DLD1 (cell line): ENCODE data around the gene GSX1.
"Not testable (repeated sequence)": the region's sequence is repeated elsewhere in the genome, so short reads cannot be mapped to it uniquely, and the experiment has no call there.

Source experiments
- in situ Hi-C: cut with HindIII; loops from 2 replicates; pipeline ENCODE4 v1.10.0; 2017; ENCODE audit warnings: low sequenced_read_pairs

Gene GSX1

DNA sequence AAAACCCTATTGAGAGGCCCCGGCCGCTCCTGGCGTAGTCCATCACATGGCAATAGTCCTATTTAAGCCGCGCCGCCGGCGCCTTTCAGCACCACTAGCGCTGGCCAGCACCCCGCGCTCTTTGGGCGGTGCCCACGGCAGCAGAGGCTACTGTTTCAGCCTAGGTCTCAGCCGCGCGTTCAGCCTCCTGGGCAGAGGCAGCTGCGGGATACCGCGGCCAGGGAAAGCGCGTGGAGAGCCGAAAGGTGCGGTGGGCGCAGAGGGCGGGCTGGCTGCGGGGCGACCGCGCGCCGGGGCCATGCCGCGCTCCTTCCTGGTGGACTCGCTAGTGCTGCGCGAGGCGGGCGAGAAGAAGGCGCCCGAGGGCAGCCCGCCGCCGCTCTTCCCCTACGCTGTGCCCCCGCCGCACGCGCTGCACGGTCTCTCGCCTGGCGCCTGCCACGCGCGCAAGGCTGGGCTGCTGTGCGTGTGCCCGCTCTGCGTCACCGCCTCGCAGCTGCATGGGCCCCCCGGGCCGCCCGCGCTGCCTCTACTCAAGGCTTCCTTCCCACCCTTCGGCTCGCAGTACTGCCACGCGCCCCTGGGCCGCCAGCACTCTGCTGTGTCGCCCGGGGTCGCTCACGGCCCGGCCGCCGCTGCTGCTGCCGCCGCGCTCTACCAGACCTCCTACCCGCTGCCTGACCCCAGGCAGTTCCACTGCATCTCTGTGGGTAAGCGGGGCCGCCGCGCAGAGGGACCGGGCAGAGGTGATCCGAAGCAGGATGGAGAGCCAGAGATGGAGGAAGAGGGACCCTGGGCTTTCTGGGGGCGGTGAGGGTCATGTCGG, at the start of gene GSX1:
Gene GSX1, plus strand, starts transcription at position 91 of the 826 bp plus-strand sequence. Its CDS starts 208 bp downstream, at position 299.
- in situ Hi-C loops: loop anchor here (5.0 kb wide), 1 partner anchor 35 kb away; no protein-coding TSS in a partner anchor

DNA sequence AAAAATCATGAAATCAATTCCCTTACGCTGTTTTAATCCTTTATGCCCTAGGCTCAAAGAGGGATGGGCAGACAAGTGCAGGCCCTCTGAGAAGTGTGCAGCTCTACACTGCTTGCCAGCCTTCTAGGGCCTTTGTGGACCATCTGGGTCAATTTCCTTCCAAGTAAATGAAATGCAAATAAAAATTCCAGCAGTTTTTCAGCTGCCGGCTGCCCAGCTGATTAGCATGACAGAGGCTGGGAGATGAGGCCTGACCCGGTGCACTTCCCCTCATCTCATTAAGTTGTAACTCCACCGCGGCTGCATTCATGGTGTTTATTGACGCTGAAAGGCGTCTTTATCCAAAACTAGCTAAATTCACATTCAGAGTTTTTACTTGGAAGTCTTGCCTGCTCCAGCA, 47.5 kb upstream of the GSX1 start:
- in situ Hi-C loops: no loop called here

DNA sequence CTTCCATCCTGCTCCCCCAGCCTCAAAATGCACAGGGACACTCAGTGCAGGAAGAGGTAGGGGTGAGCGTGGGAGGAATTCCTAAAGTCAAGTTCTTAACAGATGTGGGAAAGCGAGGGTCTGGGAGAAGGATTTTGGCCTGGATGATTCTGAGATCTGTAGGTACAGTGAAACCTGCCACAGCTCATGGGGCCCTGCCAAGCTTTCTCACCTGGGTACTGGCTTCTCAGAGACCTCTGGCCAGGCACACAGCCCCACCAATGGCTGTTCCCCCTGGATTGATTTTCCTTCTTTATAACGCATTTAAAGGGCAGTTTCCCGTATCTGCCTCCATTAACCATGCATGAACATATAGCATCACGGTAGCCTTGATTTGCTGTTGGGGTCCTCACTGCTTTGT, 47.0 kb upstream of the GSX1 start:
- in situ Hi-C loops: no loop called here

DNA sequence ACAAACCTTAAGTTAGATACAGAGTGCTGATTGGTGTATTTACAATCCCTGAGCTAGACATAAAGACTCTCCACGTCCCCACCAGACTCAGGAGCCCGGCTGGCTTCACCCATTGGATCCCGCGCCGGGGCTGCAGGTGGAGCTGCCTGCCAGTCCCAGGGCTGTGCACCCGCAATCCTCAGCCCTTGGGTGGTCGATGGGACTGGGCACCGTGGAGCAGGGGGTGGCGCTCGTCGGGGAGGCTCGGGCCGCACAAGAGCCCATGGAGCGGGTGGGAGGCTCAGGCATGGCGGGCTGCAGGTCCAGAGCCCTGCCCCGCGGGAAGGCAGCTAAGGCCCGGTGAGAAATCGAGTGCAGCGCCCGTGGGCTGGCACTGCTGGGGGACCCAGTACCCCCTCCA, 44.1 kb upstream of the GSX1 start:
- in situ Hi-C loops: not testable (repeated sequence)

DNA sequence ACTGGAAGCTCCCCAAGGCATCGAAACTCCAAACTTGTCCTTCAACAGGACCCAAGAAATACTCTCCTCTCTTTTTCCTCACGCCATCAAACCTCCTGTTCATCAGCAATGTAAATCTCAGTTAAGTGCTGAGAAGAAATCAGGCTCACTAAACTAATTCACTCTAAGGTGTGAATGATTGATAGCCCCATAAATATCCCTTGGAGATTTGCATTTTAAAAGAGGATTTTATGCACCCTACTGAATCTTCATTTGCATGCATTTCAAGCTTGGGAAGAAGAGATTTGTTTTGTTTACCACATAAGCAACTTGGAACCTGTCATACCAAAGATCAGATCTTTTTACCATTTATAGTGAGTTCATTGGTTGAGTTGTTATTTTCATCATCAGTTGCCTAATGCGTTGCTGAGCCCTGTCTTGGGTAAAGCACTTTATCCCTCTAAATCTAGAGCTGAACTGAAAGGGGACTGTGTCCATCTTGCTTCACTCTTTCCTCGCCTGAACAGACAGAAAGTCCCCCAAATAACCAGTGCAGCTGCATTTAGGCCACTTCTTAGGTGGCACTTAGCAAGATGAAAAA, 40.2 kb upstream of the GSX1 start:
- in situ Hi-C loops: no loop called here

DNA sequence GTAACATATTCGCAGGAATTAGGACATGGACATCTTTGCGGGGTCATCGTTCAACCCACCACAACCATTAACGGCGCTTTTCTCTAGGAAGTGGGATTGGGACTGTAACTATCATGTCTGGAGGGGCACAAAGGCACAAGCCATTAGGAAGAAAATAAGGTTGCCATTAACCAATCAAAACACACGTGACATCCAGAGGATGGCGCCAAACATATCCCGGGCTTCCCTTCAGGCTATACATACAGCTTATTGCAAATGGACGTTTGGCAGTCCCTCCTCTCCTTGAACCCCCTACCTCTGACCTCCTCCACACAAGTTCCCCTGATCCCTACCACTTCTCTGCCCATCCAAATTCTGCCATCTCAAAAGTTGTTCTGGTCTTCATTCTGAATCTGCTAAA, 26.6 kb upstream of the GSX1 start:
- in situ Hi-C loops: no loop called here

DNA sequence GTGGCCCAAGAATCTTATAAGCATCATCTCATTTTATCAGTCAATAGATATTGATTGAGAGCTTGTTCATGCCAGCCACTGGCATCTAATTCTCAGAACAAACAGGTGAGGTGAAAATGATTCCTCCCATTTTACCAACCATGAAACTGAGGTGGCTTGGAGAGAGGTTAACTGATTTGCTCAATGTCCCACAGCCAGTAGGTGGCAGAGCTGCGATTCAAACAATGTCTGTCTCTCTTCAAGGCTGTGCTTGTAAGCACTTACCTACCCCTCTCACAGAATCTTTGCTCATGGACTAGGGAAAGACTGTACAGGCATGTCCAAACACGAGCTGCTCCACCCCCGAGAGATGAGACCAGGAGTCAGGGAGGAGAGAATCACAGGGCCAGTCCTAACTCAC, 21.5 kb upstream of the GSX1 start:
- in situ Hi-C loops: no loop called here

DNA sequence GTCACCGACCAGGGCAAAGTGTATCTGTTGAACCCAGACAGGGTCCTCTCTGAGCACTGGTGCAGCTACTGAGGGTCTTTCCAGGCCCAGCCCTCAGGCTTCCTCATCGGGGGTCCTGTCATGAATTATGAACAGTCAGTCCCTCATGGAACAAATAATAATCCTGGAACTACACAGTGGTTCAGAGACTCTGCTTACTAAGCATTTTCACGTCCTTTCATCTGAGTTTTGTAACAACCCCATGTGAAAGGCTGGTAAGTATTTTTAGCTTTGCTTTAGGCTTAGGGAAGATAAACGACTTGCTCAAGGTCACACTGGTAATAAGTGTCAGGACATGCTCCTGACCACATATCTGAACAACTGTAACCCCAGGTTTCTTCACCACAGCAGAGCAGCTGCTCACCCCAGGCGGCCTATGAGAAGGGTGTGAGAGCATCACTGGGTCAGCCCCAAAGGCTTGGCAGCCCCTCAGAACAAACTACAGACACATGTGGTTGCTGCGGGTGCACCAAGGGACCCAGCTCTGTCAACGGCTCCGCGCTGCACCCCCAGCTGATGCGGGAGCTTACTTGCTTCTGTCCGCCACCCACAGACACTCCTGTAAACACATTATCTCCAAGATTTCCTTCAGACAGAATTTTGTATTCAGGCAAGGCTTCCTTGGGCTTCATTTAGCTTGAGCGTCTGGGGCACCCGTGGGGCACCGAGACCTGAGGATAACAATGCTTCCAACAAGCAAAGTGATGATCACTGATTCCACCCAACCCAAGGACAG, 19.4 kb upstream of the GSX1 start:
- in situ Hi-C loops: no loop called here

DNA sequence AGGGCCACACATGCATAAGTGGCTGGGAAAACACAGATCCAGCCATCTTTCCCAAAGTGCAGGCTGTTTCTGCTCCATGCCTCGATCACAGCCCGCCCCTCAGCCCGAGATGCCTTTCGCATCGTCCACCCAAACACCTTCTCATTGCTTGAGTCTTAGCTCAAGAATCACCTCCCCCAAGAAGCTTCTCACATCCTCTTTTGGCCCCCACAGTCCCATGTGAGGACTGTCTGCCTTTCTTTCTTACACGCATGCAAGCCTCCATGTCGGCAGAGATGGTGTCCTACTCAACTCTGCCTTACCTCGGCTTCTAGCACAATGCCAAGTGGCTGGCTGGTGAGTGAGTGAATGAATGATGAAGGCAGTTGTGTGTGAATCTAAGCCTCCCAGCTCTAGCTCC, 18.1 kb upstream of the GSX1 start:
- in situ Hi-C loops: no loop called here

DNA sequence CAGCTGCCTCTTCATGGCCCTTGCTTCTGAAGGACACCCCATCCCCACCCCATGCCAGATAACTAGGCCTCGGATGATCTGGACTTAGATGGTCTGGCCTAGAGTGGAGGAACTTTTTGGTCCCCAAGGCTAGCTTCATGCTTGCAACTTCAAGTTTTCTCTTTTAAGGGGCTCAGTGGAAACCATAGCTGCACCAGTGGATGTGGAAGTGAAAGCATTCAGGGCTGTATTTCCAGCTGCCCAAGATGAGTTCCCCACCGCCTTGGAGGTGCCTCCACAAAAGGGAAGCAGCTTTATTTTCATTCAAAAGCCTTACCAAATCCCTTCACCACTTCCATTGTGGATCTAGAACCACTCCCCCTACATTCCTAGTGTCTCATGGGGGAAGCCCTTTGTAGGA, 17.6 kb upstream of the GSX1 start:
- in situ Hi-C loops: no loop called here

DNA sequence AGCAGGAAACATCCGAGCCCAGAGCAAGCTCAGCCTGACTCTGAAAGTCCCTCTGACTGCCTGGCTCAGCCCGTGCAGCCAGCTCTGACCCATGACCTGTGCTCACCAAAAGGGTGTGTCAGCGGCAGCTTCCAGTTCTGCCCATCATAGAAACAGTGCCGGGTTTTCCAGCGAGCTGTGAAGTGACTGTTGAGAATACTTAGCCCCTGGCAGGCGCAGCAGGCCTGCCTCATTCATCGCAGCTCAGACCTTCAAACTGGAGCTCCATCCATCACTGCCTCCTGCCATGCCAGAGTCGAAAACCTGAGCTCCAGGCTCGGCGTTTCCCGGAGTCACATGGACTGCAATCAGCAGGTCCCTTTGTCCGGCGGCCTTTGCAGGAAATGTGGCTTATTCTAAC, 16.3 kb upstream of the GSX1 start:
- in situ Hi-C loops: no loop called here

DNA sequence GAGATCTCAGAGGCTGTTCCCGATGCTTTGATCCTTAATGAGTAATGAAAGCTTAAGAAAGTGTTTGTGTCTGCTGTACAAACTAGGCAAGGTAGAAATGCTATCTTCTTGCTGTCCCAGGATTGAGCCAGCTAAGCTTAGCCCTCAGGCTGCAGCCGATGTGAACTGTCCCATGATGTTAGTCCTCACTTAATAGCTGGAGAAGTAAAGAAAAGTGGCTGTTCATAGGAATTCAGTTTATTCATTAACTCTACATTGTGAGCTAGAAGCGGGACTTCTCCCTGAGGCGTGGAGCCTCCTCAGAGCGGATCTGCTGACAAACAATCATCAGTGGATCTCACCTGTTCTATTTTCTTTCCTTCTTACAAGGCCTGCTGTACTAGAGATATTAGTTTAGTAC, 10.1 kb upstream of the GSX1 start:
- in situ Hi-C loops: no loop called here

DNA sequence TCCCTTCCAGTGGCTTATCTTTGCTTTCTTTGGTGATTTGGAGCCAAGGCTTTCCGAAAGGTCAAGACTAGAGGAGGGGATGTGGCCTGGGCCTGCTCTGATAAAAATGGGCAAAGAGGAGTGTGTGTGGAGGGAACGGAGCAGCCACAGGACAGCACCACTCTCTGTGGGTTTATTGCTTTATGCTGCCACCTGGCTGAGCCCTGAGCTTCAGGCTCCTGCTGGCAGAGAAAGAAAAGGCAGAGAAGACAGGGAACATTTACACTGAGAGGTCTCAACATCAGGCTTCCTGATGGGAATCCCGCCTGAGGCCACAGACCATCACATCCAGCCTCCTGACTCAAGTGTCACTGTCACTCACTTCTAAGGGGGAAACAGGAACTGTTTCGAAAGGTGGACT, 9.2 kb upstream of the GSX1 start:
- in situ Hi-C loops: no loop called here

DNA sequence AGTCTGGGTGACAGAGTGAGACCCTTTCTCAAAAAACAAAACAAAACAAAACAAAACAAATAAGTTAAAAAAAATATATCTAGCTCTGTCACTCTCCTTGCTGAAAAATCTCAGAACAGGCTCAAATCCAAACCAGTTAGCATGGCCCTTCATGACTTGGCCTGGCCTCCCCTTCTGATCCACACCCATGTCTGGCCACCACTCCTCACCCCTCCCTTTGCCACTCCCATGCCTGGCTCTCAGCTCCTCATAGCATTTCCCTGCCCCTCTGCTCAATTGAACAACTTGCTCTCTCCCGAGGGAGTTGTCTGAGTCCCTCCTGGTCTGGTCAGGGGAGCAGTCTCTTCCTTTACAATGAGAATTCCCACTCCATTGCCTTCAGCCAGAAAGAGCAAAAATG, 4.0 kb upstream of the GSX1 start:
- in situ Hi-C loops: no loop called here

DNA sequence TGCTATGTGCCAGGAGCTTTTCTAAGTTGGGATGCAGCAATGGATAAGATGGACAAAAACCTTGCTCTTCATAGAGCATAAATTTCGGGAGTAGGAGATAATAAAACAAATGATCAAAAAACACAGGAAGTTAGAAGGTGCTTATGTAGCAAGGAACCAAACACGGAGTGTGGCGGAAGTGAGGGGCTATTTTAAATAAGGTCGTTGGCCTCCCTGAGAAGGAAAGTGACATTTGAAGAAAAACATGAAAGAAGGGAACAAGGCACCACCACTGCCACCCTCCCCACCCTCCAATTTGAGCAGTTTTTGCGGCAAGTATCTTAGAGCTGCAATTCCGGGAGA, 3.2 kb upstream of the GSX1 start:
- in situ Hi-C loops: no loop called here

DNA sequence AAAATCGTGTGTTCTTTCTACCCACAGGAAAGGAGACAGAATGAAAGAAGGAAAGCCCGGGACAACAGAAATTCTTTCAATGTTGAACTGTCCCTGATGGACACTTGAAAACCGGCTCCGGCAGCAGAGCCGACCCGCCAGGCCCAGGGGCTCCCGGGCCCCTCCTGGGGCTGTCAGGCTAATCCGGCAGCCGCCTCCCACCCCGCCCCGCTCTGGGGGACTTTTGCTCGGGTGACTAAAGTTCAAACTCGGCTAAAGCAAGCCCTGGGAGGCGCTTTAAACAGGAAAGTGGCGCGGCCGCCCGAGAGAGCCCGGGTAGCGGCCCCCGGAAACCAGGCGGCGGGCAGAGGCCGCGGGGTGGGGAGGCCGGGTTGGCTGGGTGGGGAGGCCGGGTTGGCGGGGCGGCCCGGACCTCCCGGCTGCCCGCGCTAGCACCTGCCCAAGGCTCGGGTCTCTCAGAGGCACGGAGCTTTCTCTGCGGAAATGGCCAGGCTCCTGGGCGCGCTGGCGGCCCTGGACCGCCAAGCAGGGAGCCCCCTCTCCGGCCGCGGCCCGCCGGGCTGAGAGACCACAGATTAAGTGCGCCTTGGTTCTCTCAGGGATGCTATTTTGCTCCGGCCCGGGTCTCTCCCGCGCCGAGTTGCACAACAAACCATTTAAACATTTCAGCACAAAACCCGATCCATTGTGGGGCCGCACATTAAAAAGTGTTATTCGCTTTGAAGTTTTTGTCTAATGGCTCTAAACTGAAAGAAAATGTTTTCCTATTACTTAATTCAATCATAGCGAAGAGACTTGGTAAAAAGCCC, 2.6 kb upstream of the GSX1 start:
- in situ Hi-C loops: loop anchor here (5.0 kb wide), 1 partner anchor 38 kb away; no protein-coding TSS in a partner anchor

DNA sequence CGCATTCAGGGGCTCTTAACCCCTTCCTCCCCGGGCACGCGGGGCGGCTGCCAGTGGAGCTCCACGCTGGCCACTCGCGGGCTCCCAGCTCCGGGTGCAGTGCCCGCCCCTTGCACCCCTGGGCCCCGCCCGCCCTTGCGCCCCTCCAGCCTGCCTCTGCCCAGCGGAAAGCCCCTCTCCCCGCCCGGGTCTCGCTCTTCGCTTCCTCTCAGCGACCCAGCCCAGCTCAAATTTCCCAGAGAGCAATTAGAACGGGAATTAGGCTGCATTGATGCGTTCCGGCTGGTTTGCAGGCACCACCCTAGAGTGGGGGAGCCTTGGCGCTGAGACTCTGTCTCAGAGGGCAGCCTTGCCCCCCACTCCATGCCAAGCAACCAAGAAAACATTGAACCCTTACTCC, 1.8 kb upstream of the GSX1 start:
- in situ Hi-C loops: loop anchor here (5.0 kb wide), 1 partner anchor 37 kb away; no protein-coding TSS in a partner anchor

DNA sequence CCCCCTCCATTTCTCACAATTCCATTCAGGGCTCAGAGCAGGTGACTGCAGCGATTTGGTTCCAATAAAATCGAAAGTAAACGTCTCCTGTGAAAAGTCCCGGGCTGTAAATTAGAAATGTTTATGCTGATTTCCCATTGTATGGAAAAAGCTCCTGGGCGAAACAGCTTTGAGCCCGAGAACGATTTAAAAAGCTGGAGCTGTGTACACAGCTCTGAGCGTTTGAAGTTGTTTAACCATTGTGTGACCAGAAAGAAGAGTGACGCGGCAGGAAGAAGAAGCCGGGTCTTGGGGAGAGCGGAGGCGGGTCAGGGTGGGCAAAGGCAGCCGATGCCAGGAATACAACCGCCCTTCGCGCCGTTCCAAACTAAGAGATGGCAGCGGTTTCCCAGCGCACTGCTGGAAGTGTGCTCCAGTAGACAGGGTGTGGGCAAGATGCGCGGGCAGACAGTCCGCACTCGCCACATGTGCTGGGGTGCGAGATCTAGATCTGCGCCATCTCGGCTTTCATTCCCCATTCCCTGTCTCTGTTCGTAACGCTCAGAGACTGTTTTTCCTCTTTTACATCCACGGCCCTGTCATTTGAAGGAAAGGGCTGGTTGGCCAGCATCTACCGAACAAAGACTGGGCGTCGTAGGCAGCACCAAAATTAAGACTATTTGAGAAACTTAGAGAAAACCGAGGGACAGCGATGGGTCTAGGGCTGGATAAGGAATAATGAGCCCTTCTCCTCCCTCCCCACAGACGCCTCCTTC, 960 bp upstream of the GSX1 start:
- in situ Hi-C loops: loop anchor here (5.0 kb wide), 1 partner anchor 36 kb away; no protein-coding TSS in a partner anchor

DNA sequence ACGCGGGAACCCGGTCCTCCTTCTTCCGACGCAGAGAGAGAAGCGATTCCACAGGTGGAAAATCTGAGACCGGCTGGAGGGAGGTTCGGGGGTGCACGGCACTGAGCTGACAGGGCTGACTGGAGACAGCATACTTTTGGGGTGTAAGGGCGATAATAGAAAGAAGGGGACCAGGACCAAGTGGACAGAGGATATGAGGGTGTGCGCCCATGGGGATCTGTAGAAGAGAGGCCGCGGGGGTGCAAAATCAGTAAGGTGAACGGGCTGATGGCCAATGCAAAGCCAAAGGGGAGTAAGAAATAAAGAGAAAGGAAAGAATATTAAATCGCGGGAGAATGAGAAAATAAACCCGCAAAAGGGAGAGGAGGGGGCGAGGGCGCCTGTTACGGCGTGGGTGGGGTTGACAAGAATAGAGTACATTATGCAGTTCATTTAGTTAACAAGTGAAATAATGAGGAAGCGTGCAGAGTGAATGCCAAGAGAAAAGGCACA, 336 bp upstream of the GSX1 start:
- in situ Hi-C loops: loop anchor here (5.0 kb wide), 1 partner anchor 35 kb away; no protein-coding TSS in a partner anchor
